Measurements from ENCODE around the gene EIF2D. TPM values are rescaled to one million over a fixed set of nuclear protein-coding genes. Genes with fewer than 3 reads are reported as not detected.

EIF2D gene
- polyA plus RNA-seq, 2 of the 4 experiments (the other 2 are of a cell fraction), result 31.8 to 63.2 TPM

GRCh38 chr1:206587904-206588303 lies 24.4 kb downstream of the EIF2D start:
- no peak for ATAC-seq
- H3K27ac ChIP-seq, result no peak overlapping the region
- H3K4me2 ChIP-seq, result no peak overlapping the region
- TF ChIP-seq NFE2L2 (conservative IDR thresholded peaks at IDR 0.05; ENCODE audit: low read length) (no peak), GATA3 (IDR thresholded peaks at IDR 0.05; ENCODE audit: borderline replicate concordance) (no peak), CEBPB (IDR thresholded peaks at IDR 0.05) (no peak), KDM5A (IDR thresholded peaks at IDR 0.05) (no peak)
- TF ChIP-seq, protein P1, sequence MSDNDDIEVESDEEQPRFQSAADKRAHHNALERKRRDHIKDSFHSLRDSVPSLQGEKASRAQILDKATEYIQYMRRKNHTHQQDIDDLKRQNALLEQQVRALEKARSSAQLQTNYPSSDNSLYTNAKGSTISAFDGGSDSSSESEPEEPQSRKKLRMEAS (IDR thresholded peaks at IDR 0.05), result no peak
- DNase-seq (ENCODE audit: low read depth in 1 of 2, low spot score in 1 of 2), result no peak
- CTCF ChIA-PET, result interaction anchor here (0.7 to 16.8 kb wide), 9 partner anchors 20 to 394 kb away, joined by 3 to 219 read pairs (median 5); no protein-coding TSS in a partner anchor
- no peaks in the 10 kb centered on the region for H3K9me3 ChIP-seq
- POLR2A ChIA-PET, result no interaction called here
- no peaks in the 10 kb centered on the region for H3K4me1 ChIP-seq
- no peak for FAIRE-seq
- H3K4me3 ChIP-seq, result no peak overlapping the region
- 95% methylated on average over 13 of the region's 14 CpGs for WGBS (ENCODE audit: missing lambda C conversion rate)

DNA sequence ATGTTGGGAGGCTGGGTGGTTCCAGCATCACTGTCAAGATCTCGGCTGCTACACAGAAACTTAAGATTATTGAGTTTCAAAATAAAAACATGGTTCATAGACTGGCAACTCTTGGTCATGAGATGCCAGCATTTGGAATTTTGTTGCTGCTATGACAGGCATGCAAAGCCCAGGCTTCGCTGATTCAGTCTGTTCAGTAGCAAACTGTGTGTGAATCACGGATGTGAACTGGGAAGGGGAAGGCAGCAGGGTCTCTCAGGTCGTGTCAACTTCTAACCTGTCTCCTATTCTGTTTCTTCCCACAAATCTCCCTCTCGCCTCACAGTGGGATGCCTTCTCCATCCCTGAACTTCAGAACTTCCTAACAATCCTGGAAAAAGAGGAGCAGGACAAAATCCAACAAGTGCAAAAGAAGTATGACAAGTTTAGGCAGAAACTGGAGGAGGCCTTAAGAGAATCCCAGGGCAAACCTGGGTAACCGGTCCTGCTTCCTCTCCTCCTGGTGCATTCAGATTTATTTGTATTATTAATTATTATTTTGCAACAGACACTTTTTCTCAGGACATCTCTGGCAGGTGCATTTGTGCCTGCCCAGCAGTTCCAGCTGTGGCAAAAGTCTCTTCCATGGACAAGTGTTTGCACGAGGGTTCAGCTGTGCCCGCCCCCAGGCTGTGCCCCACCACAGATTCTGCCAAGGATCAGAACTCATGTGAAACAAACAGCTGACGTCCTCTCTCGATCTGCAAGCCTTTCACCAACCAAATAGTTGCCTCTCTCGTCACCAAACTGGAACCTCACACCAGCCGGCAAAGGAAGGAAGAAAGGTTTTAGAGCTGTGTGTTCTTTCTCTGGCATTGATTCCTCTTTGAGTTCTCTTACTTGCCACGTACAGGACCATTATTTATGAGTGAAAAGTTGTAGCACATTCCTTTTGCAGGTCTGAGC lies 25.5 kb downstream of the EIF2D start:
- ChIA-PET CTCF (interaction anchor here (0.7 to 16.8 kb wide), 11 partner anchors 13 to 395 kb away, joined by 3 to 219 read pairs (median 9); partner anchors contain the start of gene RASSF5), POLR2A (no interaction called here)
- DNase-seq (ENCODE audit: low read depth in 1 of 2, low spot score in 1 of 2) (no peak), FAIRE-seq (no peak), ATAC-seq (no peak)
- Histone ChIP-seq H3K4me2 (no peak overlapping the region), H3K4me1 (no peaks in the 10 kb centered on the region), H3K27ac (no peak overlapping the region), H3K9me3 (no peaks in the 10 kb centered on the region), H3K4me3 (no peak overlapping the region)
- WGBS (ENCODE audit: missing lambda C conversion rate), result 78% methylated on average over 13 of the region's 13 CpGs
- TF ChIP-seq NPAS2 (CRISPR knock-in tag; IDR thresholded peaks at IDR 0.05; ENCODE audit: borderline replicate concordance) (no peak), ZC3H11A (IDR thresholded peaks at IDR 0.05) (no peak), SREBF2 (IDR thresholded peaks at IDR 0.05) (no peak), CBX2 (IDR thresholded peaks at IDR 0.05; ENCODE audit: borderline replicate concordance, low read depth) (no peak), RCOR1 (IDR thresholded peaks at IDR 0.05; ENCODE audit: low read depth, low read length) (no peak), ATOH8 (CRISPR knock-in tag; IDR thresholded peaks at IDR 0.05; ENCODE audit: low read depth) (no peak)
- TF ChIP-seq, protein P1 (IDR thresholded peaks at IDR 0.05), result no peak

DNA sequence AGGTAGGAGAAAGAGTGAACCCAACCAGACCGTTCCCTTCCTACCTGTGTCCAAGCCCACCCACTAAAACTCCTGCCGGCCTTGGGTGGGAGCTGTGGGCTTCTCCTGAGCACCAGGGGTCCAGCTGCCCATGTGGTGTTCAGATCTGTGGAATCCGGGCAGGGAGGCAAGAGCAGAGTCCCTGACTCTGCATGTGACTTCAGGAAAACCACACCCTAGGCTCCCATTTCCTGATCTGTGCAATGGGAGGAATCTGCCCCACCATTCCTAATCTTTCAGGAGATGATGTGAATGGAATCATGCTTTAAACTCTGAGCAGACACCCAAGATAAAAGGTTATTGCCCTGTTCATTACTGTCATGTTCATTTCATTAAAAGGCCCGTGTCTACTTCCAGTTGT lies 27.6 kb downstream of the EIF2D start:
- FAIRE-seq (no peak), ATAC-seq (no peak), DNase-seq (ENCODE audit: low read depth in 1 of 2, low spot score in 1 of 2) (no peak)
- H3K4me1 ChIP-seq, result no peaks in the 10 kb centered on the region
- no peaks in the 10 kb centered on the region for H3K9me3 ChIP-seq
- H3K4me2 ChIP-seq, result no peak overlapping the region
- H3K4me3 ChIP-seq, result no peak overlapping the region
- CTCF ChIA-PET, result interaction anchor here (0.9 to 16.8 kb wide), 26 partner anchors 8 to 397 kb away, joined by 3 to 219 read pairs (median 11); partner anchors contain the start of genes EIF2D and RASSF5
- H3K27ac ChIP-seq, result no peak overlapping the region
- POLR2A ChIA-PET, result no interaction called here
- WGBS (ENCODE audit: missing lambda C conversion rate), result 77% methylated on average over 4 of the region's 4 CpGs
- TF ChIP-seq EHF (CRISPR knock-in tag; IDR thresholded peaks at IDR 0.05), result no peak
- TF ChIP-seq, protein P2, sequence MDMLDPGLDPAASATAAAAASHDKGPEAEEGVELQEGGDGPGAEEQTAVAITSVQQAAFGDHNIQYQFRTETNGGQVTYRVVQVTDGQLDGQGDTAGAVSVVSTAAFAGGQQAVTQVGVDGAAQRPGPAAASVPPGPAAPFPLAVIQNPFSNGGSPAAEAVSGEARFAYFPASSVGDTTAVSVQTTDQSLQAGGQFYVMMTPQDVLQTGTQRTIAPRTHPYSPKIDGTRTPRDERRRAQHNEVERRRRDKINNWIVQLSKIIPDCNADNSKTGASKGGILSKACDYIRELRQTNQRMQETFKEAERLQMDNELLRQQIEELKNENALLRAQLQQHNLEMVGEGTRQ (IDR thresholded peaks at IDR 0.05), result no peak
- no peak for TF ChIP-seq HOXB5 (CRISPR knock-in tag; IDR thresholded peaks at IDR 0.05)
- TF ChIP-seq POLR2A (IDR thresholded peaks at IDR 0.05; ENCODE audit: low read length), result no peak
- TF ChIP-seq BCL3 (IDR thresholded peaks at IDR 0.05), result no peak
- no peak for TF ChIP-seq ELK1 (IDR thresholded peaks at IDR 0.05; ENCODE audit: low read depth, low read length)
- no peak for TF ChIP-seq E2F6 (IDR thresholded peaks at IDR 0.05; ENCODE audit: borderline replicate concordance, low read depth)
- no peak for TF ChIP-seq REST (IDR thresholded peaks at IDR 0.05)
- TF ChIP-seq NR3C1 (IDR thresholded peaks at IDR 0.05), result no peak
- TF ChIP-seq MAFK (IDR thresholded peaks at IDR 0.05; ENCODE audit: partially characterized antibody), result no peak
- TF ChIP-seq PHF8 (IDR thresholded peaks at IDR 0.05; ENCODE audit: borderline replicate concordance, low read depth), result no peak
- no peak for TF ChIP-seq JUNB (IDR thresholded peaks at IDR 0.05)
- no peak for TF ChIP-seq TFCP2L1 (CRISPR knock-in tag; IDR thresholded peaks at IDR 0.05)
- no peak for TF ChIP-seq ZC3H11A (IDR thresholded peaks at IDR 0.05)
